Central memory CD8-positive, alpha-beta T cell (primary cell): ENCODE measurements around the gene GJB2.

Source experiments
- ATAC-seq: fragments of 150-1000 bp; cut with Tn5 transposase; replicated peaks from 2 replicates; pipeline ENCODE4 v1.10.0; 2022; ENCODE audit warnings: mild to moderate bottlenecking, moderate FRiP score, moderate number of reproducible peaks; ENCODE audit not compliant: poor library complexity, severe bottlenecking; ENCODE audit errors: extremely low read depth
- DNase-seq, 2 donors: peaks; one replicate each; pipeline ENCODE4 v3.0.0; 2021; ENCODE audit warnings: low spot score in 2 of 2
- H3K27ac Mint-ChIP-seq: one replicate; pipeline ENCODE4 v1.8.0; 2022; ENCODE audit warnings: low read depth, mild to moderate bottlenecking, moderate library complexity, mixed read lengths
- H3K27me3 Mint-ChIP-seq: one replicate; pipeline ENCODE4 v1.8.0; 2022; ENCODE audit warnings: mixed read lengths
- H3K36me3 Mint-ChIP-seq: one replicate; pipeline ENCODE4 v1.8.0; 2022; ENCODE audit warnings: mild to moderate bottlenecking, moderate library complexity, mixed read lengths; ENCODE audit not compliant: insufficient read depth
- H3K4me1 Mint-ChIP-seq: one replicate; pipeline ENCODE4 v1.8.0; 2022; ENCODE audit warnings: mixed read lengths
- H3K4me3 Mint-ChIP-seq: one replicate; pipeline ENCODE4 v1.8.0; 2022; ENCODE audit warnings: mild to moderate bottlenecking, moderate library complexity, mixed read lengths
- H3K9me3 Mint-ChIP-seq: one replicate; pipeline ENCODE4 v1.8.0; 2022; ENCODE audit warnings: mixed read lengths

GJB2 gene

DNA sequence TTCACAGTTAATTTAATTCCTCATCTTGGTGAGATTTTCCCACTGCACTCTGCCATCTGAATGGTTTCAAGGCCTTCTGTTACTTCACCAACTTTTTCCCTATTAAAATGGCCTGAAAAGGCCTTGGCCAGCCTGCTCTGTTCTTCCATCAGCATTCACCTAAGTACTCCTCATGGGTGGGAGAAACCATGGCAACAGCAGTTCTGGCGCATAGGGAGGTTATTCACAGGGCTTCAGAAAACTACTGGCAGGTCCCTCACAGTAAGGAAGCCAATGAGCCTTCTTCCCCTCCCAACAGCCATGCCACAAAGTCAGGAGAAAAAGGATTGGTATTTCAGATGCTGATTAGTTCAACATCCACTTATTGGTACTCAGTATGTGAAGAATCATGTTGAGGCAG lies 17.2 kb upstream of the GJB2 start:
- no peaks in the 10 kb centered on the region for H3K4me1 Mint-ChIP-seq
- H3K27me3 Mint-ChIP-seq = peaks cover 71% of the 10 kb centered on the region
- H3K36me3 Mint-ChIP-seq = peaks cover 2% of the 10 kb centered on the region
- H3K9me3 Mint-ChIP-seq = no peaks in the 10 kb centered on the region
- no peak overlapping the region for H3K4me3 Mint-ChIP-seq
- no peak overlapping the region for H3K27ac Mint-ChIP-seq
- ATAC-seq (no peak), DNase-seq (no peak)

DNA sequence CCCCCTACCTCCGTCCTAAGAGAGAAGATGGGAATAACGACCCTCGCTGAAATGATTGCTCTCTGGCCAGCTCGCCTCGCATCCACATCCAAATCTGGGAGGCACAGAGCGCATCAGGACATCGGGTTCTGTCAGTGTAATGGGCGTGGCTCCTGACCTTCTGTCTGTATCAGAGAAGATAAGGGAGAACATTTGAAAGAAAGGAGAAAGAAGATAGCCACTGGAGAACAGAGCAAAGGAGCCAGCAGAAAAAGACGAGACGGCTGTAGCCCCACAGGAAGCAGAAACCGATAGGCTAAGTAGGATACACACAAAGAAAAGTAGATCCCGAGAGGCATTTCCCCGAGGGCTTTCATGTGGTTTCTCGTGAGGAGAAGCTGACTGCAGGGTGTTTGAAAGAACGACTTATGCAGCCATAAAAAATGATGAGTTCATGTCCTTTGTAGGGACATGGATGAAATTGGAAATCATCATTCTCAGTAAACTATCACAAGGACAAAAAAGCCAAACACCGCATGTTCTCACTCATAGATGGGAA lies 14.0 kb upstream of the GJB2 start:
- Mint-ChIP-seq H3K4me3 (no peak overlapping the region), H3K27me3 (peaks cover 65% of the 10 kb centered on the region)
- no peak for ATAC-seq

DNA sequence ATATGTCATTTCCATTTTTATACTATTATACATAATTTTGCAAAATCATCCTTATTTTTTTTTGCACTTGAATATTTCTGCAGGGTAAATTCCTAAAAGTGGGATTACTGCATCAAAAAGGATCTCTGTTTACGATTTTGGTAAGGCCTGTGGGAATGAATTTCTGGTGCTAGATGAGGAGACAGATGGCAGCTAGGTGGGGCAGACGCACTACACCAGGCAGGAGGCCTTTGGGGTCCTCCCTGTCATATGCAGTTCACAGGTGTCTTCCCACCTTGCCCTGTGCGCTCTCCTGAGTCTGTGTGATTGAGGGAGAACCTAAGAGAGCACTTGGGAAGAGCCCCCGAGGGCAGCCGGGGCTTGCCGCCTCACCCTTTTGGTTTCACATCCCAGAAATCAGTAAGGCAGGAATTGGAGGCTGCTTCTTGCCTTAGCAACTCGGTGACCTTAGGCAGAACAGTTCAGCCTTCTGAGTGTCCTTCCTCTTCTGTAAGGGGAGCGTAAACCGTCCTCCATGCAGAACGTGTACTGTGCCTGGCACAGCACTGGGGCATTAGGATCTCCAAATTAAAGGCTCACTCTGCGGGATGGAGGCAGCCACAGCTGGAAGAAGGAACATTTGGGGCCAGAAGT lies 13.4 kb upstream of the GJB2 start:
- Mint-ChIP-seq H3K4me3 (no peak overlapping the region), H3K27ac (no peak overlapping the region), H3K36me3 (peaks cover 2% of the 10 kb centered on the region), H3K27me3 (peaks cover 64% of the 10 kb centered on the region), H3K4me1 (no peaks in the 10 kb centered on the region), H3K9me3 (no peaks in the 10 kb centered on the region)
- no peak for ATAC-seq
- no peak for DNase-seq

More for the DNA sequence above, 14.0 kb upstream of the GJB2 start:
- Mint-ChIP-seq H3K4me1 (no peaks in the 10 kb centered on the region), H3K36me3 (peaks cover 2% of the 10 kb centered on the region), H3K27ac (no peak overlapping the region), H3K9me3 (no peaks in the 10 kb centered on the region)
- no peak for DNase-seq

DNA sequence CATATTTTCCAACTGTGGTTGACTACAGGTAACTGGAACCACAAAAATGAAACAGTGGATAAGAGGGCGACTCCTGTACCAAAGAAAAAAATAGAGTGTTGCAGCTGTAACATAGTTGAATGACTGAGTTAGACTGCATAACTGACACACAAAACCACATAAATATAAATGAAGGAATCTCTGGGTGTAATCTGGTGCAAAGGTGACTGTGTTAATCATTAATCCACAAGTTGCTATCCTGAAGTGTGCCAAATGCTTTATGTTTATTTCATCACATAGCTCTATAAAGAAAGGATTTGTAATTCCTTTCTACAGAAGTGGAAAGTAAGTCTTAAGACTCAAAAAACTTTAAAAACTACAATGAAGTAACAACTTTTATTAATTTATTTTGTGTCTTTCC lies 6.0 kb upstream of the GJB2 start:
- Mint-ChIP-seq H3K27ac (no peak overlapping the region), H3K9me3 (no peaks in the 10 kb centered on the region), H3K4me1 (peaks cover 16% of the 10 kb centered on the region), H3K27me3 (peaks cover 88% of the 10 kb centered on the region), H3K36me3 (no peaks in the 10 kb centered on the region), H3K4me3 (no peak overlapping the region)
- no peak for DNase-seq
- ATAC-seq = no peak

DNA sequence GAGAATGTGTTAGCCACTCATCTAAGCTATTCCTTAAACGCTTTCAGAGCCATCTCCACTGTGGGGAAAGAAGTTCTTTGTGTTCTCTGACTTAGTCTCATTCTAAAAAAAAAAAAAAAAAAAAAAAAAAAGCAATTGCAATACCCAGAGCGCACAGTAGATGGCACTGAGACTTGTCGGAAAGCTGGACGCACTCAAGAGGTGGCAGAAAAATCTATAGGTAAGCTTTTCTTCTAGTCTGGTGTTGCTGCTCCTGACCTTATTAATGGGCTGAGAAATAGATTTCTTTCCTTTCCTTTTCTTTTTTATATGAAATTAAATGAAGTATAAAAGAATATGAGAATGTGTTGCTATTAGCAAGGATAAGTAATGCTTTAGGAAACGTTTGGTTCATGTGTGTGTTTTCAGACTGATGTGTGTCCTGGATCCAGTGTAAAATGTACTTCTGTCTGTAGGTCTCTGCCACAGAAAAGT lies 4.7 kb upstream of the GJB2 start:
- H3K36me3 Mint-ChIP-seq = no peaks in the 10 kb centered on the region
- no peaks in the 10 kb centered on the region for H3K9me3 Mint-ChIP-seq
- H3K4me1 Mint-ChIP-seq = peaks cover 23% of the 10 kb centered on the region
- H3K27me3 Mint-ChIP-seq = peaks cover 89% of the 10 kb centered on the region
- no peak overlapping the region for H3K27ac Mint-ChIP-seq
- DNase-seq (no peak), ATAC-seq (peak; percentile 41)
- no peak overlapping the region for H3K4me3 Mint-ChIP-seq

DNA sequence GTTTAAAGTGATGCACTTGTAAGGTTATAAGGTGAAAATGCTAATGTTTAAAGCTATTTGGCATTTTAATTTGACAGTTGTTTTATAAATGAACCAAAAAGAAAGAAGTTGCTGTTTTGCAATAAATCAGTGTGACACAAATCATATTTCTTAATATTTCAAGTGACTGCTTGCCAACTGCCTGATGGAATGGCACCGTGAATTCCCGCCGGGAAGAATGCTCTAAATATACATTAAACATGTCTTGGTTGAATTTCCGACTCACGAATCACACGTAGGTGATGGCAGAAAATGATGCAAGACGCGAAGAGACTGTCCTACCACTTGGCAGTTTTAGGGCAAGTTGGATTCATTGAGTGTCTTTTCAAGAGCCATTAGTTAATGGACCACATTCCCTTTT lies 3.1 kb upstream of the GJB2 start:
- no peaks in the 10 kb centered on the region for H3K36me3 Mint-ChIP-seq
- no peak overlapping the region for H3K4me3 Mint-ChIP-seq
- DNase-seq (no peak), ATAC-seq (no peak)
- H3K9me3 Mint-ChIP-seq = no peaks in the 10 kb centered on the region
- no peak overlapping the region for H3K27ac Mint-ChIP-seq
- peaks cover 23% of the 10 kb centered on the region for H3K4me1 Mint-ChIP-seq
- peaks cover 89% of the 10 kb centered on the region for H3K27me3 Mint-ChIP-seq

DNA sequence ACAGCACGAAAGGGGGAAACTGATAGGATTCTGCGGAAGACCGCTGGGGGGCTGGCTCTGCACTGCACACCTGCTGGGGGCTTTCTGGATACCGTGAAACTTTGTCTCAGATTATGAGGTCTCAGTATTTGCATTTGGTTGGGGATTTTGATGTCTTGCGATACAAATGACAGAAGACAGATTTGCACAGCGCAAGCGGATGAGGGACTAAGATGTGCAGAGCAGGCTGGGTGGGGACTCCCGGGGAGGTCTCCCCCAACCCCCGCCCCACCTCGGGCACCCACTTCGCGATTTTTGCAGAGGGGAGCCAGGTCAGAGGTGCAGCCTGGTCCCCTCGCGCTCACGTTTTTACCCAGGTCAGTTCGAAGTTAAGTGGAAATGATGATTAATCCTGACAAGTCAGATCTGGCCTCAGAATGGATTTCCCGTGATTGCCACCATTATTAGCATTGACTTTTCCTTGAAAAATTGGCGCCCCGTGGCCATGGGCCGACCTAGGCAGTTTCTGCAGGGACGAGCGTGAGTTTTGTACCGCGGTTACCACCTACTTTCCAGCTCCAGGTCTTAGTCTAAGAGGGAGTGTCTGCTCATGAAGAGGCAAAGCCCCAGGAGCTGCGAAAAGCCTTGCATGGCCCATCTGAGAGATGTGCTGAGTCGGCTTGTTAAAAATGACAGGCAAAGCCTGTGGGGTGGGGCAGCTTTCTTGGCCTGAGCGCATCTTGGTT lies 1.3 kb upstream of the GJB2 start:
- Mint-ChIP-seq H3K27ac (no peak overlapping the region), H3K27me3 (peaks cover 78% of the 10 kb centered on the region), H3K4me3 (peak overlapping the region; percentile 72), H3K9me3 (no peaks in the 10 kb centered on the region), H3K4me1 (peaks cover 23% of the 10 kb centered on the region), H3K36me3 (no peaks in the 10 kb centered on the region)
- ATAC-seq (peak; percentile 26), DNase-seq (no peak)

DNA sequence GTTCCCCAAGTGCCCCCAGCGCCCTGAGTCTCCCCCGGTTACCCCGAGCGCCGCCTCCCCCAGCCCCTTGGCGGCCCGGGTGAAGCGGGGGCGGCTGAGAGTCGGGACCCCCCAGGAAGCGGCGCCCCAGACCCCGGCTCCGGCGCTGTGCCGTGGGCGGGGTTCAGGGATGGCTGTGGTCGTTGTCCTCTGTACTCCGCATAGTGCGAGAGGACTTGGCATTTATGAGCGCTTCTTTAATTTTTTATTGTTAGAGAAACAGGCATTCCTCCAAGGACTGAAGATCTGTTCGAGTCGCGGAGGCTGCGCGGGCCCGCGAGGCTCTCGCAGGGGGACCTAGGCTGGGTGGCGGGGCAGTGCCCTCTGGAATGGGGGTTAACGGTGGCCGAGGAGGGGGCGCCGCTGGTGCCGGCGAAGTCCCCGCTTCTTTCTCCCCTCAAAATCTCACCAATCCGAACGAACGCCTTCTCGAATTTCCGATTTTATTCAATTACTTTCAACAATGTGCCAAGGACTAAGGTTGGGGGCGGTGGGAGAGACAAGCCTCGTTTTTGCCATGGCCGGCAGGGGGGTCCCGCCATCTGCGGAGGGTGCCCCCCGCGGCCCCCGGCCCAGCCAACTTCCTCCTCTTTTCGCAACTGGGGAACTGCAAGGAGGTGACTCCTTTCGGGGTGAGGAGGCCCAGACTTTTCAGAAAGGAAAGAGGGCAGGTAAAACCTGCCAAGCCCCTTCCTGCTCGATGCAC lies 596 bp upstream of the GJB2 start:
- no peaks in the 10 kb centered on the region for H3K36me3 Mint-ChIP-seq
- peak overlapping the region; percentile 72 for H3K4me3 Mint-ChIP-seq
- H3K9me3 Mint-ChIP-seq = no peaks in the 10 kb centered on the region
- DNase-seq = no peak
- H3K4me1 Mint-ChIP-seq = peaks cover 23% of the 10 kb centered on the region
- peaks cover 71% of the 10 kb centered on the region for H3K27me3 Mint-ChIP-seq
- no peak overlapping the region for H3K27ac Mint-ChIP-seq
- peak; percentile 16 for ATAC-seq

DNA sequence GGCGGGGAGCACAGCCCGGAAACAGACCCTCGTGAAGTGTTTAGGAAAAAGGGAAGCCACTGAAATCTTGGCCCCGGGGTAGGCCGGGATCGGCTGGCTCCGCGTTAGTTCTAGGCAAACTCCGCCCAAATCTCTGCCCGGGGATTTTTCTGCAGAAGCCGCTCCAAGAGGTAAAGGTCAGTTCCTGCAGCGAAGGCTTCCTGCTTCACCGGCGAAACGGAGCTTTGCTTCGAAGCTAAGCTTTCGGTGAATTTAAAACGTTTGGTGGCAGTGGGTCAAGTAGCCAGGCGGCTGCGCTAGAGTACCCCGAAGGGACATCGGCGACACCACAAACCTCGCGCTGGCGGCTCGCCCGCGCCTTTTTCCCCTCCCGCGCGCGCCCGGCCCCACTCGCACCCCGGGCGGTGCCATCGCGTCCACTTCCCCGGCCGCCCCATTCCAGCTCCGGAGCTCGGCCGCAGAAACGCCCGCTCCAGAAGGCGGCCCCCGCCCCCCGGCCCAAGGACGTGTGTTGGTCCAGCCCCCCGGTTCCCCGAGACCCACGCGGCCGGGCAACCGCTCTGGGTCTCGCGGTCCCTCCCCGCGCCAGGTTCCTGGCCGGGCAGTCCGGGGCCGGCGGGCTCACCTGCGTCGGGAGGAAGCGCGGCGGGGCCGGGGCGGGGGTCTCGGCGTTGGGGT lies 441 bp downstream of the GJB2 start:
- DNase-seq = no peak
- no peak for ATAC-seq
- H3K27ac Mint-ChIP-seq = no peak overlapping the region
- H3K4me1 Mint-ChIP-seq = peaks cover 23% of the 10 kb centered on the region
- H3K9me3 Mint-ChIP-seq = no peaks in the 10 kb centered on the region
- peaks cover 61% of the 10 kb centered on the region for H3K27me3 Mint-ChIP-seq
- H3K36me3 Mint-ChIP-seq = no peaks in the 10 kb centered on the region
- peak overlapping the region; percentile 54 for H3K4me3 Mint-ChIP-seq

DNA sequence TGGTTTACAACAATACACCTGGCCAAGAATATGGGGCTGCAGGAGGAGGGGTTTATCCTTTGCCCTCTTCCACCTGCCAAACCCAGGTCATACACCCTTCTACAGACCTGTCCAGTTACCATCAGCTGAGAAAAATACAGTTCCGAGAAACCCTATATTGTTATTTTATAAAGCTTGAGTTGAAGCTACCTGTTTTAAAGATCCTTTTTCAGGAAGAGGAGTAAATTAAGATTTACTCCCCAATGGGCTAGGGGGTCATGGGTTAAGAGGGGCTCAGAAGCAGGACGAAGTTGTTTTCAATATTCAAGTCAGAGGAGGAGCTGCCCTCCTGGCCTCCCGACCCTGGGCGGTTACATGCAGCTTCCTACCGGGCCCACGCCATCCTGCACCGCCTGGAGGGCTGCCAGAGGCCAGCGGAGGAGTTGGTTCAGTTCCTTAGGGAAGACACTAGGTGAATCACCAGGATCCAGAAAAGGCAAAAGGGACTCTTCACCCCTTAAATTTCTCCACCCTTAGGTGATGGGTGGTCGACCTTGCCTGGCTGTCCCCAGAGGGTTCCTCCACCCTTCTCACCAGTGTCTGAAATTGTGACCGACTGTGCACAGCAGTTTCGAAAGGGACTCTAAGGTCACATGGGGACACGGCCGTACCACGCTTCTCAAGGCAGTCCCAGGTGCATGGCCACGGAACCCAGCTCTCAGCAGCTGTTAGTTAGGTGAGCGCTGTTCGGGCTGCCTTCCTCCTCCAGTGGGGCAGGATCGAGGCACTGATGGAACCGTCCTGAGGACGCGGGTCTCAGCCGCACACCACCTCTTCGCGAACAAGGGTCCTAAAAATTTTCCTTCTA lies 1.2 kb downstream of the GJB2 start:
- peaks cover 53% of the 10 kb centered on the region for H3K27me3 Mint-ChIP-seq
- peak overlapping the region; percentile 54 for H3K4me3 Mint-ChIP-seq
- no peaks in the 10 kb centered on the region for H3K9me3 Mint-ChIP-seq
- no peak overlapping the region for H3K27ac Mint-ChIP-seq
- DNase-seq = no peak
- no peaks in the 10 kb centered on the region for H3K36me3 Mint-ChIP-seq
- peaks cover 23% of the 10 kb centered on the region for H3K4me1 Mint-ChIP-seq
- no peak for ATAC-seq

DNA sequence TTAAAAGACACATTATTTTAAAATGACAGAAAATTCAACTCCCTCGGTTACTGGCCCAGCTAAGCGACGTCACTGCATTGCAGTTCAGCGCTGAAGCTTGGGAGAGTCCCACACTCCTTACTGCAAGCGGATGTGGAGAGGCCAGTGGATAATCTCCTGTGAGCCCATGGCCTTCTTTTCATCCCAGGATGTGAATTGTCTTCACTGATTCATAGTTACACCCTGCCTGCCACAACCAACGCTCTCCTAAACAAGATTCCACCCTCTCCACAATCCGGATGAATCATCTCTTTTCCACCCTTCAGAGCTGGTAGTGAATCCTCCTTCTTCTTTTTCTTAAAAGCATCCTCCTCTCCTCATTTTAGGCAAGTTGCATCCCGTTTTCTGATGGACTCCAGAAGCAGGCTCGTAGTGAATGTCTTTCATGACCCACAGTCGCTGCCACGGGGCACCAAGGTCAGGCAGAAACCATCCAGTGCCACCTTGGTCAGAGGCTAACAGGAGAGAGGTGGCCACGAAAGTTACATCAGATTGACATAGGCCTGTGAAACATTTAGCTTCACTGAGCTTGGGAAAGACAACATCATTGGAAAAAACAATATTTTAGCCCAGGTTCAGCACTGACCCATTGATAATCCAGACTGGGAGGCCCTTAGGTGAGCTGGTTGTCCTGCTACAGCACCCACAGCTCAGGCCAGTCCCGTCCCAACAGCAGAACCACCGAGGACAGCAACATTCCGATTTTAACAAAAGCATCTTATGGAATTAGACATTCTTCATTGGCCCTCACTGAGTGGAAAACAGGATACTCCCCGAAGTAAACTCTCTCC lies 2.0 kb downstream of the GJB2 start:
- Mint-ChIP-seq H3K27ac (no peak overlapping the region), H3K36me3 (no peaks in the 10 kb centered on the region), H3K9me3 (no peaks in the 10 kb centered on the region), H3K4me1 (peaks cover 23% of the 10 kb centered on the region), H3K4me3 (no peak overlapping the region), H3K27me3 (peaks cover 45% of the 10 kb centered on the region)
- no peak for ATAC-seq
- DNase-seq = no peak
